ENCODE data around the gene HEXD.
"Not testable (repeated sequence)": the region's sequence is repeated elsewhere in the genome, so short reads cannot be mapped to it uniquely, and the experiment has no call there.

Gene HEXD

GRCh38 chr17:82373731-82374625, 44.2 kb upstream of the HEXD start:
- H3K4me1 ChIP-seq (ENCODE audit: insufficient read depth, insufficient read length): peaks cover 15% of the 10 kb centered on the region
- H3K4me3 ChIP-seq (ENCODE audit: insufficient read length, low read depth): no peak overlapping the region
- peaks cover 33% of the 10 kb centered on the region for H3K27me3 ChIP-seq (ENCODE audit: insufficient read depth, insufficient read length)
- H3K36me3 ChIP-seq (ENCODE audit: insufficient read depth, insufficient read length, low read length): no peaks in the 10 kb centered on the region
- no peak for TF ChIP-seq ZNF274 (IDR thresholded peaks at IDR 0.05; ENCODE audit: low read depth, low read length)
- no peak for TF ChIP-seq YY1 (IDR thresholded peaks at IDR 0.05; ENCODE audit: insufficient read depth, insufficient read length)
- no peak for TF ChIP-seq SUZ12 (IDR thresholded peaks at IDR 0.05; ENCODE audit: extremely low read depth, insufficient read depth, insufficient read length)
- DNase-seq (ENCODE audit: low read depth, low spot score): no peak
- no peaks in the 10 kb centered on the region for H3K9me3 ChIP-seq (ENCODE audit: insufficient read depth, low read length)
- no peak overlapping the region for H3K9ac ChIP-seq (ENCODE audit: insufficient read length, low read depth)

- Histone ChIP-seq H3K4me3 (ENCODE audit: insufficient read length, low read depth) (no peak overlapping the region), H3K27me3 (ENCODE audit: insufficient read depth, insufficient read length) (peaks cover 28% of the 10 kb centered on the region)
These were observed 43.4 kb upstream of the HEXD start for GRCh38 chr17:82374626-82375331.

DNA sequence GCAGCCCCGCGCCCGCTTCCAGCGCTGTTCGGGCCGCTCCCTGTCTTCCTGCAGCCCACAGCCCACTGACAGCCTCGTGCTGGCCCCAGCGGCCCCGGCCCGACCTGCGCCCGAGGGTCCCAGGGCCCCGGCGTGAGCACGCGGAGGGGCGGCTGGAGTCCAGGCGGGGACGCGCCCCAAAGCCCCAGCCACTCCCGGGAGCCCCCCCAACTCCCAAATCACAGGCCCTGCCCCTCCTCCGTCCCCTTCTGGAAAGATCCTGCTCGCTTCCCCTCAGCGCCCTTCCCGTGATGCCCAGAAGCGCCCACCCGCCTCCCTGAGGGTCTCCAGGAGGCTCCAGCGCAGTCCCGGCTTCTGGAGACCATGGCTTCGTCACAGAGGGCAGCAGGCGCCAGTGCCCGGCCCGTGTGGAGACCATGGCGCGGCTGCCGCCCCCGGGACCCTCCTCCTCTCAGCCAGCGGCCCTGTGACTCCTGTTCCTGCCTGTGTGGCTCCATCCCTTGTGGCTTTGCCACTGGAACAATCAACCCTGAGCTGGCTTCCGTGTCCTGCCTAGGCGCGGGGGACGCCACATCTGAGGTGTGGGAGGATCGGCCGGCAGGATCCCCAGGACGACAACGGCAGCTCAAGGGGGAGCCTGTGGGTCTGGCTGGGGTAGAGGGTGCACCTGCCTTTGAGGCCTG, 42.6 kb upstream of the HEXD start:
- no peak for DNase-seq (ENCODE audit: low read depth, low spot score)

More at GRCh38 chr17:82374626-82375331, 43.4 kb upstream of the HEXD start:
- Histone ChIP-seq H3K4me1 (ENCODE audit: insufficient read depth, insufficient read length) (peaks cover 16% of the 10 kb centered on the region), H3K36me3 (ENCODE audit: insufficient read depth, insufficient read length, low read length) (no peaks in the 10 kb centered on the region), H3K9ac (ENCODE audit: insufficient read length, low read depth) (no peak overlapping the region), H3K9me3 (ENCODE audit: insufficient read depth, low read length) (no peaks in the 10 kb centered on the region)
- DNase-seq (ENCODE audit: low read depth, low spot score): no peak
- TF ChIP-seq ZNF274 (IDR thresholded peaks at IDR 0.05; ENCODE audit: low read depth, low read length) (no peak), SUZ12 (IDR thresholded peaks at IDR 0.05; ENCODE audit: extremely low read depth, insufficient read depth, insufficient read length) (no peak), YY1 (IDR thresholded peaks at IDR 0.05; ENCODE audit: insufficient read depth, insufficient read length) (no peak)

GRCh38 chr17:82376042-82376730, 42.0 kb upstream of the HEXD start:
- TF ChIP-seq ZNF274 (IDR thresholded peaks at IDR 0.05; ENCODE audit: low read depth, low read length) (no peak), SUZ12 (IDR thresholded peaks at IDR 0.05; ENCODE audit: extremely low read depth, insufficient read depth, insufficient read length) (no peak), YY1 (IDR thresholded peaks at IDR 0.05; ENCODE audit: insufficient read depth, insufficient read length) (no peak)
- Histone ChIP-seq H3K4me3 (ENCODE audit: insufficient read length, low read depth) (no peak overlapping the region), H3K36me3 (ENCODE audit: insufficient read depth, insufficient read length, low read length) (no peaks in the 10 kb centered on the region), H3K27me3 (ENCODE audit: insufficient read depth, insufficient read length) (peaks cover 17% of the 10 kb centered on the region), H3K9ac (ENCODE audit: insufficient read length, low read depth) (peak overlapping the region; percentile 42), H3K9me3 (ENCODE audit: insufficient read depth, low read length) (no peaks in the 10 kb centered on the region), H3K4me1 (ENCODE audit: insufficient read depth, insufficient read length) (peaks cover 21% of the 10 kb centered on the region)
- no peak for DNase-seq (ENCODE audit: low read depth, low spot score)

More for the DNA sequence above, 42.6 kb upstream of the HEXD start:
- Histone ChIP-seq H3K9ac (ENCODE audit: insufficient read length, low read depth) (peak overlapping the region; percentile 18), H3K9me3 (ENCODE audit: insufficient read depth, low read length) (no peaks in the 10 kb centered on the region), H3K4me1 (ENCODE audit: insufficient read depth, insufficient read length) (peaks cover 21% of the 10 kb centered on the region), H3K27me3 (ENCODE audit: insufficient read depth, insufficient read length) (peaks cover 24% of the 10 kb centered on the region), H3K36me3 (ENCODE audit: insufficient read depth, insufficient read length, low read length) (no peaks in the 10 kb centered on the region), H3K4me3 (ENCODE audit: insufficient read length, low read depth) (no peak overlapping the region)
- no peak for TF ChIP-seq ZNF274 (IDR thresholded peaks at IDR 0.05; ENCODE audit: low read depth, low read length)
- no peak for TF ChIP-seq SUZ12 (IDR thresholded peaks at IDR 0.05; ENCODE audit: extremely low read depth, insufficient read depth, insufficient read length)
- no peak for TF ChIP-seq YY1 (IDR thresholded peaks at IDR 0.05; ENCODE audit: insufficient read depth, insufficient read length)

- not testable (repeated sequence) for H3K4me3 ChIP-seq (ENCODE audit: insufficient read length, low read depth); DNase-seq (ENCODE audit: low read depth, low spot score); H3K27me3 ChIP-seq (ENCODE audit: insufficient read depth, insufficient read length); H3K36me3 ChIP-seq (ENCODE audit: insufficient read depth, insufficient read length, low read length); H3K9ac ChIP-seq (ENCODE audit: insufficient read length, low read depth); H3K9me3 ChIP-seq (ENCODE audit: insufficient read depth, low read length)
- peaks cover 21% of the 10 kb centered on the region for H3K4me1 ChIP-seq (ENCODE audit: insufficient read depth, insufficient read length)
These were observed 40.9 kb upstream of the HEXD start for GRCh38 chr17:82377294-82377693.

DNA sequence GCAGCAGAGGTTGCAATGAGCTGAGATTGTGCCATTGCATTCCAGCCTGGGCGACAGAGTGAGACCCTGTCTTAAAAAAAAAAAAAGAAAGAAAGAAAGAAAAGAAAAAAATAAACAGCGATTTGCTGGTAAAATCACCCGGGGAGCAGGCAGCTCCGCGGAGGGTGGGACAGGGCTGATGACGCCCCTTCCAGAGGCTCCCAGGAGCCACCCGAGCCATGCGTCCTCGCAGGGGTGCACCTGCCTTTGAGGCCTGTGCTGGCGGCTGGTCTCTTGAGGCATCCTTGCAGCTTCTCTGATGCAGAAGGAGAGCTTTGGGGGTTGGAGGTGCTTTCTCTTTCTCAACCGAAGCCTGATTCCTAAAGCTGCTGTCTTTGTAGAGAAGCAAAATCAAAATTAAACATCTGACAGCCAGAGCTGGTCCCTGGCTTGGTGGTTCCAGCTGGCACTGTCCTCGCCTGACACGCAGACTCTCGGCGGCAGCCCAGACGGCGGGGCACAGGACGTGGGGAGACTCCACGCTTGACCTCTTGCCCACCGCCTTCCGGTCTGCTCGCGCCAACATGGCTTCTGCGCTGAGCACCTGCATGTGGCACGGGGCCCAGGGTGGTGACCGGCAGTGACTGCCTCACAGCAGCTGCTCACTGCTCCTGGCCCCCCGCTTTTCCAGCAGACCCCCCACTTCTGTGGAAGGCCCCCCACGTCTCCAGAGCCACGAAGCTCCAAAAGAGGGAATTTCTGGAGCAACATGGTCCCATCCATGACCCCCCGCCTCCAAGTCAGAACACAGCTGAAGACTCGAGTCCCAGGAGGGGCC, 40.0 kb upstream of the HEXD start:
- no peak for DNase-seq (ENCODE audit: low read depth, low spot score)
- Histone ChIP-seq H3K9ac (ENCODE audit: insufficient read length, low read depth) (peak overlapping the region; percentile 34), H3K9me3 (ENCODE audit: insufficient read depth, low read length) (no peaks in the 10 kb centered on the region), H3K27me3 (ENCODE audit: insufficient read depth, insufficient read length) (no peaks in the 10 kb centered on the region), H3K36me3 (ENCODE audit: insufficient read depth, insufficient read length, low read length) (no peaks in the 10 kb centered on the region), H3K4me1 (ENCODE audit: insufficient read depth, insufficient read length) (peaks cover 21% of the 10 kb centered on the region), H3K4me3 (ENCODE audit: insufficient read length, low read depth) (no peak overlapping the region)
- no peak for TF ChIP-seq YY1 (IDR thresholded peaks at IDR 0.05; ENCODE audit: insufficient read depth, insufficient read length)

Data from NT2/D1 (cell line).